IMR-90 (cell line): ENCODE measurements around the gene EFHD1. TPM values are rescaled to one million over a fixed set of nuclear protein-coding genes. Genes with fewer than 3 reads are reported as not detected.
"Not testable (repeated sequence)": the region's sequence is repeated elsewhere in the genome, so short reads cannot be mapped to it uniquely, and the experiment has no call there.

ENCODE experiments used
- ATAC-seq: fragments of 200-7000 bp; cut with Tn5 transposase; 2 replicates; pipeline ENCODE4 v1.9.1; 2020; ENCODE audit warnings: low read depth, mild to moderate bottlenecking, moderate library complexity
- BruUV-seq: library from RNA; stranded (reverse); fragments of 400-500 nt; replicated peaks from 2 replicates; lab custom pipeline; 2021; lab: Mats Ljungman, UMichigan
- CTCF ChIA-PET: fragments of 300-600 bp; formaldehyde crosslinking; extraction: SDS; loops from one replicate; lab custom pipeline; 2021; ENCODE audit warnings: antibody characterized with exemption; lab: Yijun Ruan, JAX
- POLR2A ChIA-PET: fragments of 300-600 bp; sonication (Branson Sonifier 250); formaldehyde crosslinking; loops from one replicate; lab custom pipeline; 2022; ENCODE audit warnings: antibody characterized with exemption; ENCODE audit not compliant: unreplicated experiment; lab: Charles Lee
- DNase-seq: peaks from one replicate; pipeline ENCODE4 v3.0.0; 2013
- H2AFZ ChIP-seq: replicated peaks from 2 replicates; pipeline ENCODE3; 2013; ENCODE audit warnings: low read length, mild to moderate bottlenecking; ENCODE audit not compliant: poor library complexity
- H2AK5ac ChIP-seq: 2 replicates; pipeline ENCODE4 v1.6.1; 2013; ENCODE audit warnings: low read depth, low read length, inconsistent platforms
- H2AK9ac ChIP-seq: replicated peaks from 2 replicates; pipeline ENCODE3; 2013; ENCODE audit warnings: mild to moderate bottlenecking, low read depth, low read length, moderate library complexity; ENCODE audit not compliant: poor library complexity
- H2BK120ac ChIP-seq: 2 replicates; pipeline ENCODE4 v1.6.1; 2013; ENCODE audit warnings: low read depth, low read length, inconsistent platforms
- H2BK15ac ChIP-seq: 3 replicates; pipeline ENCODE4 v1.6.1; 2013; ENCODE audit warnings: low read depth, low read length, inconsistent platforms
- H2BK20ac ChIP-seq: 2 replicates; pipeline ENCODE4 v1.6.1; 2013; ENCODE audit warnings: low read depth, mild to moderate bottlenecking, inconsistent platforms, low read length, moderate library complexity
- H2BK5ac ChIP-seq: 2 replicates; pipeline ENCODE4 v1.6.1; 2013; ENCODE audit warnings: mild to moderate bottlenecking, low read depth, low read length, inconsistent platforms; ENCODE audit not compliant: poor library complexity, severe bottlenecking
- H3K14ac ChIP-seq: replicated peaks from 2 replicates; pipeline ENCODE4 v1.6.1; 2013; ENCODE audit warnings: low read depth, low read length, inconsistent platforms
- H3K18ac ChIP-seq: 2 replicates; pipeline ENCODE4 v1.6.1; 2013; ENCODE audit warnings: low read depth, low read length, control low read depth
- H3K23ac ChIP-seq: 2 replicates; pipeline ENCODE4 v1.6.1; 2013; ENCODE audit warnings: low read depth, low read length, inconsistent platforms
- H3K27ac ChIP-seq: 2 replicates; pipeline ENCODE4 v1.5.1; 2013; ENCODE audit warnings: mild to moderate bottlenecking, control low read depth, low read length; ENCODE audit not compliant: insufficient read depth
- H3K27me3 ChIP-seq: 2 replicates; pipeline ENCODE4 v1.6.1; 2013; ENCODE audit warnings: low read length; ENCODE audit not compliant: control insufficient read depth, insufficient read depth
- H3K36me3 ChIP-seq: 2 replicates; pipeline ENCODE4 v1.6.1; 2013; ENCODE audit warnings: low read length, mixed read lengths; ENCODE audit not compliant: control insufficient read depth, insufficient read depth
- H3K4ac ChIP-seq: 2 replicates; pipeline ENCODE4 v1.6.1; 2013; ENCODE audit warnings: low read depth, low read length, inconsistent platforms
- H3K4me1 ChIP-seq: 2 replicates; pipeline ENCODE4 v1.6.1; 2013; ENCODE audit warnings: low read length, mixed read lengths; ENCODE audit not compliant: control insufficient read depth, insufficient read depth
- H3K4me2 ChIP-seq: 2 replicates; pipeline ENCODE4 v1.6.1; 2013; ENCODE audit warnings: low read depth, mild to moderate bottlenecking, control low read depth, low read length, moderate library complexity
- H3K4me3 ChIP-seq: 2 replicates; pipeline ENCODE4 v1.5.1; 2013; ENCODE audit warnings: low read depth, mild to moderate bottlenecking, control low read depth, low read length, moderate library complexity; ENCODE audit not compliant: insufficient read depth
- H3K56ac ChIP-seq: 2 replicates; pipeline ENCODE4 v1.6.1; 2013; ENCODE audit warnings: low read length, inconsistent platforms; ENCODE audit not compliant: insufficient read depth; ENCODE audit errors: extremely low read depth
- H3K79me1 ChIP-seq, 2 experiments: 2 replicates each; pipeline ENCODE4 v1.6.1; 2013; ENCODE audit warnings: low read length in 2 of 2, inconsistent platforms in 1 of 2, low read depth in 1 of 2
- H3K9ac ChIP-seq: 2 replicates; pipeline ENCODE4 v1.6.1; 2013; ENCODE audit warnings: low read depth, low read length, control low read depth
- H3K9me1 ChIP-seq: 2 replicates; pipeline ENCODE4 v1.6.1; 2013; ENCODE audit warnings: low read length, inconsistent platforms; ENCODE audit not compliant: insufficient read depth
- H3K9me3 ChIP-seq: 2 replicates; pipeline ENCODE4 v1.6.1; 2013; ENCODE audit warnings: low read length; ENCODE audit not compliant: control insufficient read depth, insufficient read depth
- H4K20me1 ChIP-seq: 2 replicates; pipeline ENCODE4 v1.6.1; 2013; ENCODE audit warnings: low read length, inconsistent platforms; ENCODE audit not compliant: insufficient read depth
- H4K5ac ChIP-seq: 2 replicates; pipeline ENCODE4 v1.6.1; 2013; ENCODE audit warnings: mild to moderate bottlenecking, low read depth, low read length, control low read depth
- H4K8ac ChIP-seq, 2 experiments: 2 replicates each; pipeline ENCODE4 v1.6.1; 2013; ENCODE audit warnings: low read depth in 2 of 2, low read length in 2 of 2, control low read depth in 1 of 2, inconsistent platforms in 1 of 2
- H4K91ac ChIP-seq: 2 replicates; pipeline ENCODE4 v1.6.1; 2013; ENCODE audit warnings: low read depth, low read length, inconsistent platforms; ENCODE audit not compliant: insufficient read depth
- WGBS, 2 experiments: methylation state at CpG; one replicate each; pipeline versions ENCODE4 v1.1.5 to v1.1.7; 2013; ENCODE audit warnings: missing lambda C conversion rate in 2 of 2; ENCODE audit not compliant: insufficient read length in 1 of 2; ENCODE audit errors: extremely low coverage in 2 of 2; 5-methylcytosine and 5-hydroxymethylcytosine counted together
- dilution Hi-C: fragments of 300-500 bp; cut with HindIII; formaldehyde crosslinking; loops from one replicate; pipeline ENCODE4 v1.14.3; 2018; ENCODE audit warnings: low sequenced_read_pairs; ENCODE audit not compliant: unreplicated experiment
- in situ Hi-C: fragments of 300-500 bp; cut with MboI; formaldehyde crosslinking; loops from 3 replicates; pipeline ENCODE4 v1.14.3; 2019; ENCODE audit warnings: low sequenced_read_pairs, inconsistent platforms, mixed read lengths
- intact Hi-C: fragments of 100-400 bp; cut with micrococcal nuclease; formaldehyde crosslinking; loops from 2 replicates; pipeline ENCODE4 v1.10.0; 2022
- polyA plus RNA-seq, 3 experiments: library from polyadenylated mRNA; depleted of rRNA; stranded (reverse); fragments of >200 nt; gene quantifications; 2 replicates each; pipeline ENCODE4 v1.2.3, GENCODE V29; 2012; ENCODE audit warnings: low replicate concordance in 1 of 3
- total RNA-seq: library from RNA; depleted of rRNA; stranded (reverse); fragments of >200 nt; gene quantifications from 2 replicates; pipeline ENCODE4 v1.2.3, GENCODE V29; 2012

EFHD1 gene
- total and polyA plus RNA-seq, 2 of the 4 experiments (the other 2 are of a cell fraction) = 0.27 TPM; not detected in 1

GRCh38 chr2:232685391-232685790, 52.0 kb downstream of the EFHD1 start:
- H3K27me3 ChIP-seq = peaks cover 22% of the 10 kb centered on the region
- H3K27ac ChIP-seq, H3K23ac ChIP-seq, H4K20me1 ChIP-seq, H2BK120ac ChIP-seq, H3K9ac ChIP-seq, H3K79me1 ChIP-seq, H2BK5ac ChIP-seq, H2BK15ac ChIP-seq, H3K9me1 ChIP-seq, BruUV-seq, dilution Hi-C loops, DNase-seq, H3K4me1 ChIP-seq, intact Hi-C loops, H3K4ac ChIP-seq, POLR2A ChIA-PET, H3K4me2 ChIP-seq, H4K8ac ChIP-seq, H3K18ac ChIP-seq, H2AK5ac ChIP-seq, H3K14ac ChIP-seq, H2AFZ ChIP-seq, H4K91ac ChIP-seq, H4K5ac ChIP-seq, in situ Hi-C loops, CTCF ChIA-PET, H3K9me3 ChIP-seq, H3K4me3 ChIP-seq, H2AK9ac ChIP-seq, H3K56ac ChIP-seq, H3K36me3 ChIP-seq, H2BK20ac ChIP-seq, ATAC-seq: not testable (repeated sequence)
- WGBS, 2 experiments = 60% methylated on average over 1 of the region's 6 CpGs; no CpG with 5 or more reads in 1 of the 2 experiments
